ENCODE measurements around the gene AP1S3.

DNA sequence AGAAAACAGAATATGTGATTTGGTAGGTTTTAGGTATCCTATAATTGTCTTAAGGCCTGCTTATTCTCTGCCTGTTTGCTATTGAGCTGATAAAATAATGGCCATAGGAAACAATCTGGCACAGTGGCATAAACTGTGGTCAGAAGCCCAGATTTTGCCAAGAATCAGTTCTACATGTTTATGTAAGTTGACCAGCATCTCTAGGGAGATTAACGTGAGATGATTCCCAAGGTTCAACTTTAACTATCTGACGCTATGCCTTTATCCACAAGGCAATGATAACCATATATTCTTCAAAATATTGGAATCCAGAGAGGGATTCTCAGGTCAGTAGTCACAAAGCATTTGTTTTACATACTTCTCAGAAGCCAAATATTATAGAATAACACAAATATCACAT is 25.6 kb downstream of the AP1S3 start:
- no peak for TF ChIP-seq EZH2 (IDR thresholded peaks at IDR 0.05)
- TF ChIP-seq POLR2AphosphoS5 (IDR thresholded peaks at IDR 0.05; ENCODE audit: borderline replicate concordance, low read depth, low read length), result no peak
